IgD-negative memory B cell (primary cell): ENCODE measurements around the gene THRB. TPM values are rescaled to one million over a fixed set of nuclear protein-coding genes. Genes with fewer than 3 reads are reported as not detected.

ENCODE experiments used
- H3K27ac Mint-ChIP-seq, 3 donors: one replicate each; pipeline ENCODE4 v1.8.0; 2020 to 2022; ENCODE audit warnings: mild to moderate bottlenecking in 3 of 3, mixed read lengths in 3 of 3, moderate library complexity in 1 of 3
- H3K27me3 Mint-ChIP-seq: one replicate; pipeline ENCODE4 v1.8.0; 2021; ENCODE audit warnings: mixed read lengths
- H3K36me3 Mint-ChIP-seq: one replicate; pipeline ENCODE4 v1.8.0; 2020; ENCODE audit warnings: mild to moderate bottlenecking, mixed read lengths
- H3K4me1 Mint-ChIP-seq, 3 donors: one replicate each; pipeline ENCODE4 v1.8.0; 2020 to 2022; ENCODE audit warnings: mixed read lengths in 3 of 3, mild to moderate bottlenecking in 1 of 3
- H3K4me3 Mint-ChIP-seq, 4 donors: one replicate each; pipeline ENCODE4 v1.8.0; 2020 to 2022; ENCODE audit warnings: mild to moderate bottlenecking in 4 of 4, mixed read lengths in 4 of 4, moderate library complexity in 3 of 4
- H3K9me3 Mint-ChIP-seq, 3 donors: one replicate each; pipeline ENCODE4 v1.8.0; 2020 to 2021; ENCODE audit warnings: mixed read lengths in 3 of 3, mild to moderate bottlenecking in 1 of 3
- polyA plus RNA-seq: library from polyadenylated mRNA; unstranded; fragments of 300-500 nt; fragmentation: Illumina TruSeq; gene quantifications from one replicate; pipeline ENCODE4 v1.2.3, GENCODE V29; 2021

Gene THRB
- polyA plus RNA-seq: 0.38 TPM

- H3K27ac Mint-ChIP-seq: peak within 1 kb of the TSS in 1 of 3 donors; percentile 39
- H3K4me3 Mint-ChIP-seq: peak within 1 kb of the TSS; percentile 84 to 96 (median 91)
- peaks cover 5 to 19% (median 6%) of the 10 kb centered on the region in 3 donors for H3K4me1 Mint-ChIP-seq
- H3K9me3 Mint-ChIP-seq: no peaks in the 10 kb centered on the region
- peaks cover 37% of the 10 kb centered on the region for H3K27me3 Mint-ChIP-seq
- no peaks in the 10 kb centered on the region for H3K36me3 Mint-ChIP-seq
Observed at GRCh38 chr3:24494618-24495325, at the start of gene THRB. Gene THRB, minus strand, starts transcription at chr3:24494850.

GRCh38 chr3:24541935-24542334 is 47.3 kb upstream of the THRB start:
- Mint-ChIP-seq H3K4me3 (no peak overlapping the region), H3K27ac (no peak overlapping the region), H3K9me3 (peaks cover 0 to 2% (median 0%) of the 10 kb centered on the region in 3 donors), H3K27me3 (no peaks in the 10 kb centered on the region), H3K4me1 (no peaks in the 10 kb centered on the region), H3K36me3 (no peaks in the 10 kb centered on the region)

GRCh38 chr3:24540821-24541220 is 46.2 kb upstream of the THRB start:
- H3K4me3 Mint-ChIP-seq: no peak overlapping the region
- H3K4me1 Mint-ChIP-seq: no peaks in the 10 kb centered on the region
- no peaks in the 10 kb centered on the region for H3K27me3 Mint-ChIP-seq
- H3K9me3 Mint-ChIP-seq: peaks cover 0 to 2% (median 0%) of the 10 kb centered on the region in 3 donors
- no peaks in the 10 kb centered on the region for H3K36me3 Mint-ChIP-seq
- H3K27ac Mint-ChIP-seq: no peak overlapping the region

- Mint-ChIP-seq H3K36me3 (no peaks in the 10 kb centered on the region), H3K4me1 (no peaks in the 10 kb centered on the region), H3K27me3 (no peaks in the 10 kb centered on the region), H3K4me3 (no peak overlapping the region), H3K9me3 (peaks cover 0 to 2% (median 0%) of the 10 kb centered on the region in 3 donors), H3K27ac (no peak overlapping the region)
Observed at GRCh38 chr3:24539699-24540098, 45.0 kb upstream of the THRB start.

GRCh38 chr3:24538891-24539290 is 44.2 kb upstream of the THRB start:
- no peaks in the 10 kb centered on the region for H3K4me1 Mint-ChIP-seq
- H3K9me3 Mint-ChIP-seq: peaks cover 0 to 2% (median 0%) of the 10 kb centered on the region in 3 donors

GRCh38 chr3:24533561-24534193 is 39.0 kb upstream of the THRB start:
- Mint-ChIP-seq H3K36me3 (no peaks in the 10 kb centered on the region), H3K27me3 (peaks cover 6% of the 10 kb centered on the region), H3K9me3 (no peaks in the 10 kb centered on the region), H3K4me1 (no peaks in the 10 kb centered on the region), H3K4me3 (no peak overlapping the region), H3K27ac (no peak overlapping the region)

More at GRCh38 chr3:24538891-24539290, 44.2 kb upstream of the THRB start:
- Mint-ChIP-seq H3K27ac (no peak overlapping the region), H3K4me3 (no peak overlapping the region), H3K36me3 (no peaks in the 10 kb centered on the region), H3K27me3 (no peaks in the 10 kb centered on the region)

- Mint-ChIP-seq H3K9me3 (no peaks in the 10 kb centered on the region), H3K27ac (no peak overlapping the region), H3K4me1 (no peaks in the 10 kb centered on the region), H3K4me3 (no peak overlapping the region), H3K27me3 (peaks cover 8% of the 10 kb centered on the region), H3K36me3 (no peaks in the 10 kb centered on the region)
Observed at GRCh38 chr3:24530471-24530870, 35.8 kb upstream of the THRB start.

- Mint-ChIP-seq H3K36me3 (no peaks in the 10 kb centered on the region), H3K4me1 (no peaks in the 10 kb centered on the region), H3K9me3 (no peaks in the 10 kb centered on the region), H3K4me3 (no peak overlapping the region), H3K27ac (no peak overlapping the region), H3K27me3 (peaks cover 11% of the 10 kb centered on the region)
Observed at GRCh38 chr3:24529210-24529609, 34.6 kb upstream of the THRB start.

GRCh38 chr3:24526640-24527212 is 32.1 kb upstream of the THRB start:
- H3K27me3 Mint-ChIP-seq: peaks cover 12% of the 10 kb centered on the region
- no peak overlapping the region for H3K27ac Mint-ChIP-seq
- H3K4me1 Mint-ChIP-seq: peaks cover 0 to 5% (median 0%) of the 10 kb centered on the region in 3 donors
- H3K9me3 Mint-ChIP-seq: no peaks in the 10 kb centered on the region
- no peak overlapping the region for H3K4me3 Mint-ChIP-seq
- no peaks in the 10 kb centered on the region for H3K36me3 Mint-ChIP-seq

GRCh38 chr3:24525557-24525956 is 30.9 kb upstream of the THRB start:
- Mint-ChIP-seq H3K27me3 (peaks cover 16% of the 10 kb centered on the region), H3K4me3 (no peak overlapping the region)

GRCh38 chr3:24525022-24525421 is 30.4 kb upstream of the THRB start:
- no peak overlapping the region for H3K27ac Mint-ChIP-seq
- H3K36me3 Mint-ChIP-seq: no peaks in the 10 kb centered on the region
- H3K9me3 Mint-ChIP-seq: no peaks in the 10 kb centered on the region
- peaks cover 21% of the 10 kb centered on the region for H3K27me3 Mint-ChIP-seq
- peaks cover 0 to 14% (median 5%) of the 10 kb centered on the region in 3 donors for H3K4me1 Mint-ChIP-seq
- H3K4me3 Mint-ChIP-seq: no peak overlapping the region

More at GRCh38 chr3:24525557-24525956, 30.9 kb upstream of the THRB start:
- Mint-ChIP-seq H3K4me1 (peaks cover 0 to 10% (median 5%) of the 10 kb centered on the region in 3 donors), H3K36me3 (no peaks in the 10 kb centered on the region), H3K27ac (peak overlapping the region in 1 of 3 donors; percentile 70), H3K9me3 (no peaks in the 10 kb centered on the region)

GRCh38 chr3:24523988-24524727 is 29.5 kb upstream of the THRB start:
- no peaks in the 10 kb centered on the region for H3K36me3 Mint-ChIP-seq
- H3K27ac Mint-ChIP-seq: peak overlapping the region in 1 of 3 donors; percentile 23
- peaks cover 0 to 21% (median 11%) of the 10 kb centered on the region in 3 donors for H3K4me1 Mint-ChIP-seq
- H3K4me3 Mint-ChIP-seq: peak overlapping the region in 1 of 4 donors; percentile 52
- peaks cover 29% of the 10 kb centered on the region for H3K27me3 Mint-ChIP-seq
- no peaks in the 10 kb centered on the region for H3K9me3 Mint-ChIP-seq

GRCh38 chr3:24523215-24523614 is 28.6 kb upstream of the THRB start:
- peaks cover 0 to 2% (median 0%) of the 10 kb centered on the region in 3 donors for H3K9me3 Mint-ChIP-seq
- peak overlapping the region in 1 of 4 donors; percentile 52 for H3K4me3 Mint-ChIP-seq
- no peak overlapping the region for H3K27ac Mint-ChIP-seq
- peaks cover 33% of the 10 kb centered on the region for H3K27me3 Mint-ChIP-seq
- H3K36me3 Mint-ChIP-seq: no peaks in the 10 kb centered on the region
- peaks cover 0 to 22% (median 11%) of the 10 kb centered on the region in 3 donors for H3K4me1 Mint-ChIP-seq

GRCh38 chr3:24522146-24522579 is 27.5 kb upstream of the THRB start:
- peaks cover 33% of the 10 kb centered on the region for H3K27me3 Mint-ChIP-seq
- H3K4me1 Mint-ChIP-seq: peaks cover 0 to 22% (median 11%) of the 10 kb centered on the region in 3 donors
- H3K36me3 Mint-ChIP-seq: no peaks in the 10 kb centered on the region
- peaks cover 0 to 2% (median 0%) of the 10 kb centered on the region in 3 donors for H3K9me3 Mint-ChIP-seq
- H3K4me3 Mint-ChIP-seq: peak overlapping the region; percentile 60 to 87 (median 76)
- H3K27ac Mint-ChIP-seq: no peak overlapping the region
